ENCODE results near the gene PITRM1. TPM values are rescaled to one million over a fixed set of nuclear protein-coding genes. Genes with fewer than 3 reads are reported as not detected.

PITRM1 gene
- total and polyA plus RNA-seq, 5 donors = 54.1 to 78.4 (median 71.2) TPM

GRCh38 chr10:3126249-3126648, 46.3 kb downstream of the PITRM1 start:
- Histone ChIP-seq H3K9me3 (ENCODE audit: control insufficient read depth, low read length) (no peaks in the 10 kb centered on the region), H3K27ac (ENCODE audit: low read length) (peak overlapping the region; percentile 3), H3K4me3 (ENCODE audit: low read length) (no peak overlapping the region), H3K4me1 (ENCODE audit: control insufficient read depth, insufficient read depth, low read length) (peaks cover 4% of the 10 kb centered on the region), H3K27me3 (ENCODE audit: control insufficient read depth, insufficient read depth) (no peaks in the 10 kb centered on the region)
- intact Hi-C loops (cut with DNase I) = no loop called here
- peak in 1 of 2 donors; percentile 14 for ATAC-seq
- DNase-seq = no peak
- 58% methylated on average over 15 of the region's 15 CpGs for WGBS

- Histone ChIP-seq H3K27ac (ENCODE audit: low read length) (no peak overlapping the region), H3K27me3 (ENCODE audit: control insufficient read depth, insufficient read depth) (no peaks in the 10 kb centered on the region), H3K4me1 (ENCODE audit: control insufficient read depth, insufficient read depth, low read length) (peaks cover 4% of the 10 kb centered on the region), H3K4me3 (ENCODE audit: low read length) (no peak overlapping the region), H3K9me3 (ENCODE audit: control insufficient read depth, low read length) (no peaks in the 10 kb centered on the region)
- intact Hi-C loops (cut with DNase I) = no loop called here
- peak in 1 of 3 donors; percentile 45 for DNase-seq
- WGBS = 84% methylated on average over 24 of the region's 24 CpGs
- ATAC-seq = no peak
These were observed 46.9 kb downstream of the PITRM1 start for GRCh38 chr10:3125527-3126170.

- intact Hi-C loops (cut with DNase I) = no loop called here
- Histone ChIP-seq H3K9me3 (ENCODE audit: control insufficient read depth, low read length) (no peaks in the 10 kb centered on the region), H3K4me3 (ENCODE audit: low read length) (no peak overlapping the region), H3K4me1 (ENCODE audit: control insufficient read depth, insufficient read depth, low read length) (peaks cover 4% of the 10 kb centered on the region), H3K27me3 (ENCODE audit: control insufficient read depth, insufficient read depth) (no peaks in the 10 kb centered on the region), H3K27ac (ENCODE audit: low read length) (no peak overlapping the region)
- peak in 1 of 3 donors; percentile 44 for DNase-seq
- 95% methylated on average over 40 of the region's 40 CpGs for WGBS
- ATAC-seq = no peak
These were observed 48.0 kb downstream of the PITRM1 start for GRCh38 chr10:3124412-3125175.

- ATAC-seq = peak; percentile 12 to 24
- WGBS = 73% methylated on average over 32 of the region's 32 CpGs
- intact Hi-C loops (cut with DNase I) = no loop called here
These were observed 48.8 kb downstream of the PITRM1 start for GRCh38 chr10:3123571-3124411.

GRCh38 chr10:3122486-3123205, 49.9 kb downstream of the PITRM1 start:
- H3K4me3 ChIP-seq (ENCODE audit: low read length) = no peak overlapping the region
- WGBS = 91% methylated on average over 27 of the region's 27 CpGs
- no peaks in the 10 kb centered on the region for H3K9me3 ChIP-seq (ENCODE audit: control insufficient read depth, low read length)
- DNase-seq = peak in 2 of 3 donors; percentile 25 to 29
- no peaks in the 10 kb centered on the region for H3K27me3 ChIP-seq (ENCODE audit: control insufficient read depth, insufficient read depth)
- ATAC-seq = no peak
- no peak overlapping the region for H3K27ac ChIP-seq (ENCODE audit: low read length)
- intact Hi-C loops (cut with DNase I) = no loop called here
- peaks cover 4% of the 10 kb centered on the region for H3K4me1 ChIP-seq (ENCODE audit: control insufficient read depth, insufficient read depth, low read length)

More at GRCh38 chr10:3123571-3124411, 48.8 kb downstream of the PITRM1 start:
- H3K9me3 ChIP-seq (ENCODE audit: control insufficient read depth, low read length) = no peaks in the 10 kb centered on the region
- H3K4me3 ChIP-seq (ENCODE audit: low read length) = no peak overlapping the region
- H3K4me1 ChIP-seq (ENCODE audit: control insufficient read depth, insufficient read depth, low read length) = peaks cover 4% of the 10 kb centered on the region
- H3K27me3 ChIP-seq (ENCODE audit: control insufficient read depth, insufficient read depth) = no peaks in the 10 kb centered on the region
- peak in 2 of 3 donors; percentile 72 for DNase-seq
- no peak overlapping the region for H3K27ac ChIP-seq (ENCODE audit: low read length)

- DNase-seq = peak in 1 of 3 donors; percentile 17
- Histone ChIP-seq H3K9me3 (ENCODE audit: control insufficient read depth, low read length) (no peaks in the 10 kb centered on the region), H3K4me3 (ENCODE audit: low read length) (no peak overlapping the region), H3K4me1 (ENCODE audit: control insufficient read depth, insufficient read depth, low read length) (peaks cover 4% of the 10 kb centered on the region), H3K27me3 (ENCODE audit: control insufficient read depth, insufficient read depth) (no peaks in the 10 kb centered on the region), H3K27ac (ENCODE audit: low read length) (no peak overlapping the region)
- ATAC-seq = no peak
- intact Hi-C loops (cut with DNase I) = no loop called here
- 90% methylated on average over 14 of the region's 14 CpGs for WGBS
These were observed 50.5 kb downstream of the PITRM1 start for GRCh38 chr10:3122034-3122433.

- 74% methylated on average over 31 of the region's 31 CpGs for WGBS
- intact Hi-C loops (cut with DNase I) = no loop called here
- ATAC-seq = no peak
- Histone ChIP-seq H3K9me3 (ENCODE audit: control insufficient read depth, low read length) (no peaks in the 10 kb centered on the region), H3K4me3 (ENCODE audit: low read length) (no peak overlapping the region), H3K27me3 (ENCODE audit: control insufficient read depth, insufficient read depth) (no peaks in the 10 kb centered on the region), H3K27ac (ENCODE audit: low read length) (no peak overlapping the region), H3K4me1 (ENCODE audit: control insufficient read depth, insufficient read depth, low read length) (no peaks in the 10 kb centered on the region)
- DNase-seq = peak in 2 of 3 donors; percentile 55 to 70
These were observed 52.7 kb downstream of the PITRM1 start for GRCh38 chr10:3119796-3120459.

- peak in 2 of 3 donors; percentile 41 to 44 for DNase-seq
- Histone ChIP-seq H3K27ac (ENCODE audit: low read length) (no peak overlapping the region), H3K27me3 (ENCODE audit: control insufficient read depth, insufficient read depth) (no peaks in the 10 kb centered on the region), H3K4me3 (ENCODE audit: low read length) (no peak overlapping the region), H3K4me1 (ENCODE audit: control insufficient read depth, insufficient read depth, low read length) (no peaks in the 10 kb centered on the region), H3K9me3 (ENCODE audit: control insufficient read depth, low read length) (no peaks in the 10 kb centered on the region)
- ATAC-seq = no peak
- 92% methylated on average over 32 of the region's 32 CpGs for WGBS
- intact Hi-C loops (cut with DNase I) = no loop called here
These were observed 53.9 kb downstream of the PITRM1 start for GRCh38 chr10:3118641-3119091.

GRCh38 chr10:3117486-3117885, 55.1 kb downstream of the PITRM1 start:
- DNase-seq (peak in 1 of 3 donors; percentile 29), ATAC-seq (no peak)
- 96% methylated on average over 12 of the region's 12 CpGs for WGBS
- no peaks in the 10 kb centered on the region for H3K9me3 ChIP-seq (ENCODE audit: control insufficient read depth, low read length)
- intact Hi-C loops (cut with DNase I) = no loop called here
- H3K27me3 ChIP-seq (ENCODE audit: control insufficient read depth, insufficient read depth) = no peaks in the 10 kb centered on the region
- H3K4me3 ChIP-seq (ENCODE audit: low read length) = no peak overlapping the region
- no peak overlapping the region for H3K27ac ChIP-seq (ENCODE audit: low read length)
- no peaks in the 10 kb centered on the region for H3K4me1 ChIP-seq (ENCODE audit: control insufficient read depth, insufficient read depth, low read length)

- no peak overlapping the region for H3K4me3 ChIP-seq (ENCODE audit: low read length)
- WGBS = 59% methylated on average over 20 of the region's 20 CpGs
- H3K27ac ChIP-seq (ENCODE audit: low read length) = no peak overlapping the region
- no peaks in the 10 kb centered on the region for H3K4me1 ChIP-seq (ENCODE audit: control insufficient read depth, insufficient read depth, low read length)
- H3K27me3 ChIP-seq (ENCODE audit: control insufficient read depth, insufficient read depth) = no peaks in the 10 kb centered on the region
- DNase-seq (peak in 1 of 3 donors; percentile 14), ATAC-seq (no peak)
- no peaks in the 10 kb centered on the region for H3K9me3 ChIP-seq (ENCODE audit: control insufficient read depth, low read length)
- intact Hi-C loops (cut with DNase I) = no loop called here
These were observed 56.0 kb downstream of the PITRM1 start for GRCh38 chr10:3116508-3117100.
